ENCODE results near the gene DESI1. TPM values are rescaled to one million over a fixed set of nuclear protein-coding genes. Genes with fewer than 3 reads are reported as not detected.
A peak's percentile ranks its signal among the peaks of the same experiment; 100 is the strongest.
"Not testable (repeated sequence)": the region's sequence is repeated elsewhere in the genome, so short reads cannot be mapped to it uniquely, and the experiment has no call there.

The DESI1 gene
- polyA plus RNA-seq (ENCODE audit: insufficient read length in 4 of 4): 10 to 100 TPM; 24.0 to 34.3 (median 28.7) TPM

DNA sequence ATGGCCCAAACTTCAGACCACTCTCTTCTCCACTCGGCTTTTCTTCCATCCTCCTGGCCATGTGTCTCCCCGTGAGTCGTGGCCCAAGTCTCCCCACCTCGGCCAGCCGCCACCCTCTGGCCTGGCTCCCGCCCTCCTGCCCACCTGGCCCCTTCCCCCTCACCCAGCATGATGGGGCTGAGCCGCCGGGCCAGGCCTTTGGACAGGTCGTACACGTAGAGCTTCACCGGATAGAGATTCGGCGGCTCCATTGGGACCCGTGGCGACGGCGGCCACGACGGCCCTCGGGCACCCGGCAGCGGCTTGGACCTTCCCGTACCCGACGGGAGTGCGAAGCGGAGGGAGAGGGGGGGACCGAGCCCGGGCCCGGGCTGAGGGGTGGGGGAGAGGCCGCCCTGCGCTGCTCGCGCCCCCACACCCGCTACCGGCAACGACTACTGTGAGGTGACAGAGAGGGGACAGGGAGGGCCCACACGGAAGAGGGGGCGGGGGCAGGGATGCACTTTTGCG is at the start of gene DESI1:
Gene DESI1, minus strand, starts transcription at position 455 of the 510 bp plus-strand sequence. Its CDS starts 204 bp downstream, at position 251.
- peak in 3 of 4 donors; percentile 31 to 32 (median 31) for DNase-seq (ENCODE audit: low read depth in 4 of 4, low spot score in 2 of 4)

- no peak for DNase-seq (ENCODE audit: low read depth in 4 of 4, low spot score in 2 of 4)
These were observed 48.4 kb upstream of the DESI1 start for GRCh38 chr22:41668971-41669911.

GRCh38 chr22:41664951-41665350 is 44.1 kb upstream of the DESI1 start:
- DNase-seq (ENCODE audit: low read depth in 4 of 4, low spot score in 2 of 4): no peak

DNA sequence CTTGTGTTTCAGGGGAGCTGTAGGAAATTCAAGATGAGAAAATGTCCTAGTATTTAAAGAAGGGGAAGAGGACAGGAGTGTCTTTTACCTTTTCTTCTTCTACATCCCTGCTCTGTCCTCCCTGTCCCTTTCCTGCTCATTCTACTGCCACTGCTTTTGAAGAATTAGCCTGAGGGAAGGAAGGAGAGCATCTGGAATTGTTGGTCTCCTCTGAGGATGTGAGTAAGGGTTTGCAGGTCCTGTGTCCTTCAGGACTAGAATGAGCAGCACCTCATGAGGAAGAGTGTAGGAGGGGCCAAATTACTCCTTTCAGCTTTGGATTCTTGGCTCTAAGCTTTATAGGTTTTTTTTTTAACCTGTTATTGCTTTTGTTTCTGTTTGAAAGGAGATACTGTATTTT is 43.6 kb upstream of the DESI1 start:
- no peak for DNase-seq (ENCODE audit: low read depth in 4 of 4, low spot score in 2 of 4)

DNA sequence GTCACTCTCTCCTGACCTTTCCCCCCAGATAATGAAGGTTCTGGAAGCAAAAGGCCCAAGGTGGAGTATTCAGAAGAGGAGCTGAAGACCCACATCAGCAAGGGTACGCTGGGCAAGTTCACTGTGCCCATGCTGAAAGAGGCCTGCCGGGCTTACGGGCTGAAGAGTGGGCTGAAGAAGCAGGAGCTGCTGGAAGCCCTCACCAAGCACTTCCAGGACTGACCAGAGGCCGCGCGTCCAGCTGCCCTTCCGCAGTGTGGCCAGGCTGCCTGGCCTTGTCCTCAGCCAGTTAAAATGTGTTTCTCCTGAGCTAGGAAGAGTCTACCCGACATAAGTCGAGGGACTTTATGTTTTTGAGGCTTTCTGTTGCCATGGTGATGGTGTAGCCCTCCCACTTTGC is 42.8 kb upstream of the DESI1 start:
- not testable (repeated sequence) for DNase-seq (ENCODE audit: low read depth in 4 of 4, low spot score in 2 of 4)

DNA sequence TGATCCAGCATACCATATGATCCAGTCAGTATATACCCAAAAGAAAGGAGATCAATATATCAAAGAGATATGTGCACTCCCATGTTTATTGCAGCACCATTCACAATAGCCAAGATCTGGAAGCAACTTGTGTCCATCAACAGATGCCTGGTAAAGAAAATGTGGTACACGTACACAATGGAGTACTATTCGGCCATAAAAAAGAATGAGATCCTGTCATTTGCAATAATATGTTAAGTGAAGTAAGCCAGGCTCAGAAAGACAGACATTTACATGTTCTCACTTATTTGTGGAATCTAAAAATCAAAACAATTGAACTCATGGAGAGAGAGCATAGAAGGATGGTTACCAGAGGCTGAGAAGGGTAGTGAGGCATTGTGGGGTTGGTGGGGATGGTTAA is 40.9 kb upstream of the DESI1 start:
- no peak for DNase-seq (ENCODE audit: low read depth in 4 of 4, low spot score in 2 of 4)

- no peak for DNase-seq (ENCODE audit: low read depth in 4 of 4, low spot score in 2 of 4)
These were observed 40.2 kb upstream of the DESI1 start for GRCh38 chr22:41661088-41661487.

DNA sequence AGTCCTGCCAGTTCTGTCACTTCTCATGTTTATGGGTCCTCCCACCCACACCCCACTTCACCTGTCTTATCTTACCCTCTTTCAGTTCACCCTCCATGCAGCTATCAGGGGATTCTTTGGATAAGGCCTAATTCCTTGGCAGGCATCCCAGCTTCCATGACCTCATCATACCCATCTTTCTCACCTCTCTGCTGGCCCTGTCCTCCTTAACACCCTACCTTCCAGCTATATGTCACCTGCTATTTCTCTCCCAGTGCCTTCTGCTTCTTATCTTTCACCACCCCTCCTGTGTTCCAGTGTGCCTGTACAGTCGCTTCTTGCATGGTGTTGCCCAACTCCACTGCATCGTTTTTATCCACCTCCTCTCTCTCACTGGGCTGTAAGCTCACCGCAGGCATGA is 39.6 kb upstream of the DESI1 start:
- DNase-seq (ENCODE audit: low read depth in 4 of 4, low spot score in 2 of 4): no peak

DNA sequence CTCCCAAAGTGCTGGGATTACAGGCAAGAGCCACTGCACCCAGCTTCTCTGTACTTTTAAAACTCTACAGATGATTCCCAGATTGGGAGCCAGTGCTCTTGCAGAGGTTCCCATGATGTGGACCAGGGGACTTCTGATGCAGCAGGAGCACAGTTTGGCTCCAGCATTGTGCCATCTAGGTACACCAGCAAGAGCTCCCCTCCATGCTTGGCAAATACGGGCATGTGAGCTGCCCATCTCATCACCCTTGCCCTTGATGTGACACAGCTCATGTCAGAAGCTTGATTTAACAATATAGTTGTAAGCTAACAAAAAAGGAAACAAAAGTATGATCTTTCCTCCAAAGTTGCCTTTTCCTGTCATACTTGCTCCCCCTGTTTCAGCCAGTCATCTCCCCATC is 39.1 kb upstream of the DESI1 start:
- no peak for DNase-seq (ENCODE audit: low read depth in 4 of 4, low spot score in 2 of 4)

DNA sequence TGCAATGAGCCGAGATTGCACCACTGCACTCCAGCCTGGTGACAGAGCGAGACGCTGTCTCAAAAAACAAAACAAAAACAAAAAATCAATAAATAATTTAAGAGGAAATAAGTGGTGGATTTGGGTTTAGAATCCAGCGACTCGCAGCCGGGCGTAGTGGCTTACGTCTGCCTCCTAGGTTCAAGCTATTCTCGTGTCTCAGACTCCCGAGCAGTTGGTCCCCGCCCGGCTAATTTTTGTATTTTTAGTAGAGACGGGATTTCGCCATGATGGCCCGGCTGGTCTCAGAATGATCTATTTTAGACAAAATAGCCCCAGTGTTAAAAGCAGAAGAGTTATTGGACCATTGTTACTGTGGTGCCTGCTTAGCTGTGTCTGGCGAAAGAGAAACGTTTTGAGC is 38.0 kb upstream of the DESI1 start:
- no peak for DNase-seq (ENCODE audit: low read depth in 4 of 4, low spot score in 2 of 4)

DNA sequence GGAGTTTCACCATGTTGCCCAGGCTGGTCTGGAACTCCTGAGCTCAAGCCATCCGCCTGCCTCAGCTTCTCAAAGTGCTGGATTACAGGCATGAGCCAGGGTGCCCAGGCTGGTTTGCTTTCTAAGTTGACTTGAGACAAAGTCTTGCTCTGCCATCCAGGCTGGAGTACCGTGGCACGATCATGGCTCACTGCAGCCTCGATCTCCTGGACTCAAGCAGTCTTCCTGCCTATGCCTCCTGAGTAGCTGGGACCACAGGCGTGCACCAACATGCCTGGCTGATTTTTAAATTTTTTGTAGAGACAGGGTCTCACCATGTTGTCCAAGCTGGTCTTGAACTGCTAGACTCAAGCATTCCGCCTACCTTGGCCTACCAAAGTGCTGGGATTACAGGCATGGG is 36.9 kb upstream of the DESI1 start:
- no peak for DNase-seq (ENCODE audit: low read depth in 4 of 4, low spot score in 2 of 4)

GRCh38 chr22:41656556-41656955 is 35.7 kb upstream of the DESI1 start:
- DNase-seq (ENCODE audit: low read depth in 4 of 4, low spot score in 2 of 4): peak in 1 of 4 donors; percentile 19

- no peak for DNase-seq (ENCODE audit: low read depth in 4 of 4, low spot score in 2 of 4)
These were observed 33.5 kb upstream of the DESI1 start for GRCh38 chr22:41654322-41654721.

DNA sequence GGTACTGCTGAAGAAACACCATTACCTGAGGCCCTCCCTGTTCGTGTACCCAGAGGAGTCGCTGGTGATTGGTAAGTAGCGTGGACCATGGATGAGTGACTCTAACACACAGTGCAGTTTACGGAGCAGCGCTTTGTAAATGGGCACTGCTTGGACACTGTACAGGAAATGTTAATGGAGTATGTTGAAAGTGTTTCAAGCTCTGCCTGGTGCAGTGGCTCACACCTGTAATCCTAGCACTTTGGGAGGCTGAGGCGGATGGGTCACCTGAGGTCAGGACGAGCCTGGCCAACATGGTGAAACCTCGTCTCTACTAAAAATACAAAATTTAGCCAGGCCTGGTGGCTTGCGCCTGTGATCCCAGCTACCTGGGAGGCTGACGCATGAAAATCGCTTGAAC is 30.0 kb upstream of the DESI1 start:
- no peak for DNase-seq (ENCODE audit: low read depth in 4 of 4, low spot score in 2 of 4)

GRCh38 chr22:41650229-41650628 is 29.4 kb upstream of the DESI1 start:
- DNase-seq (ENCODE audit: low read depth in 4 of 4, low spot score in 2 of 4): no peak

DNA sequence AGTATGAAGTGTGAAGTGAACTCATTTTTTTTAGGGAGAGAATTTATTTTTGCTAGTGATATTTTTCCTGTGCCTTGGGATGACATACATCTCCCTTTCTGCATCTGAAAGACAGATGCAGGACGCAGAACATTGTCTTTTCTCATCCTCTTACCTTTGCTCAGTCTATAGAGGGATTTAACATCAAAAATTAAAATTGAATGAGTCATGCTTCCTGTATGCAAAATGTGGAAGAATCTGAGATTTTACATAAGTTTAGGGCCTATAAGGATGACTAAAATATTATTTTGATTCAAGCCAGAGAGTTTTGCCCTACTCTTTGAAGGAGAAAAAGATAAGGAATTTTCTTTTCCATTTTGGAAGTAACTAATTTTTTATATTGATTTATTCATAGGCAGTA is 27.6 kb upstream of the DESI1 start:
- no peak for DNase-seq (ENCODE audit: low read depth in 4 of 4, low spot score in 2 of 4)

GRCh38 chr22:41647771-41648170 is 26.9 kb upstream of the DESI1 start:
- no peak for DNase-seq (ENCODE audit: low read depth in 4 of 4, low spot score in 2 of 4)

- DNase-seq (ENCODE audit: low read depth in 4 of 4, low spot score in 2 of 4): no peak
These were observed 21.7 kb upstream of the DESI1 start for GRCh38 chr22:41642331-41643110.

- DNase-seq (ENCODE audit: low read depth in 4 of 4, low spot score in 2 of 4): no peak
These were observed 21.0 kb upstream of the DESI1 start for GRCh38 chr22:41641854-41642253.

DNA sequence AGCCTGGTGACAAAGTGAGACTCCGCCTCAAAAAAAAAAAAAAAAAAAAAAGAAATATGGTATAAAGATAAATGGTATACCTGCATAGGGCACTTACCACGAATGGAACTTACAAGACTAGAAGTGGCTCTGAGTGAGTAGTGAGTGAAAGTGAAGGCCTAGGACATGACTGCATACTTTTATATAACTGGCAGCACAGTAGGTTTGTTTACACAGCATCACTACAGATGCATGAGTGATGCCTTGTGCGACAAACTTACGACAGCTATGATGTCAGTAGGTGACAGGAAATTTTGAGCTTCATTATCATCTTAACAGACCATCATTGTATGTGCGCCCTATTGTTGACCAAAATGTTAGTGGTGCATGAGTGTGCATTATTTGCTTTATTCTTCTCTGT is 17.9 kb upstream of the DESI1 start:
- no peak for DNase-seq (ENCODE audit: low read depth in 4 of 4, low spot score in 2 of 4)

DNA sequence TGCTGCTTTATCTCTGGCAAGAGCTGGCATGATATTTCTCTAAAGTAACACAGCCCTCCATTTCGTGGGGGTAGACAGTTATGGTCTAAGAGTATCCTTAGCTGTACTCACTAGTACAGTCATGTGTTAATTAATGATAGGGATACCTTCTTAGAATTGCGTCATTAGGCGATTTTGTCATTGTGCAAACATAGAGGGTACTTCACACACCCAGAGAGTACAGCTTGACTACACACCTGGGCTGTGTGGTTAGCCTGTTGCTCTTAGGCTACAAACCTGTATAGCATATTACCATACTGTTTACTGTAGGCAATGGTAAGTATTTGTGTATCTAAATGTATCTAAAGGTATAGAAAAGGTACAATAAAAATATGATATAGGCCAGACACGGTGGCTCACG is 17.3 kb upstream of the DESI1 start:
- DNase-seq (ENCODE audit: low read depth in 4 of 4, low spot score in 2 of 4): no peak

Data from left renal cortex interstitium (tissue), 4 donors.